GM19023 (cell line): Measurements from ENCODE around the gene TYMP.
A peak's percentile ranks its signal among the peaks of the same experiment; 100 is the strongest.
"Not testable (repeated sequence)": the region's sequence is repeated elsewhere in the genome, so short reads cannot be mapped to it uniquely, and the experiment has no call there.

ENCODE experiments used
- ATAC-seq: cut with Tn5 transposase; IDR thresholded peaks from one replicate; pipeline ENCODE4 v1.9.1; 2021; ENCODE audit warnings: mild to moderate bottlenecking, moderate library complexity; ENCODE audit not compliant: unreplicated experiment

The TYMP gene

DNA sequence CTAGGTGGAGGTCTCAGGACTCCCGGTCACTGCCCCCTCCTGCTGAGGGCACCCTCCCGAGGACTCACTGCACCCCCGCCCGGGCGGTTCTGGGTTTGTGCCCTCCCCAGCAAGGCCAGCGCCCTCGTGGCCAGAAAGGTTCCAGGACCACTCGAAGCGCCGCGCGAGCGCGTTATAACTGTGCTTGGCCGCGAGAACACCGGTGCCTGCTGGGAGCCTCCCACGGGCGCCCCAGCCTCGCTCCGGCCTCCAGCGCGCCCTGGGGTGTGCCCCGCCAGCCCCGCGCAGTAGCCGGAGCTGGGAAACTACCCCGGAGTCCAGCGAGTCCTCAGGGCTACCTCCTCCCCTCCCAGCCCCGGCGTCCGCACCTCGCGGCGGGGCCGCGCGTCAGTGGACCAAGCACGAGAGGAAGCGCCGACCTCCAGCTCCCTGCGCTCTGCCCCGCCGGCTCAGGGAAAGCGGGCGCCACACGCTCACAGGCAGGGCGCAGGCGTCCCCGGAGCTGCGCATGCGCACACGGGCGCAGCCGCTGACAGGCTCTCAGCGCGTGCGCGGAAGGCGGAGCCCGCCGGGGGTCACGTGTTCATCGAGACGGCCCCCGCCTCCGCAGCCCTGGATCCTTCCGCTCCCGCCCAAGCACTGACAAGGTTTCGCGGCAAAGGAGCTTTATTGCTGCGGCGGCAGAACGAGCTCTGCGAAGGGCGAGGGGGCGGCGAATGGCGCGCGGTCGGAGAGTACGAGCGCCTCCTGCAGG lies 4.5 kb downstream of the TYMP start, which contains the start of gene SCO2:
Gene SCO2, minus strand, starts transcription at position 495 of the 754 bp plus-strand sequence. CDS start 1,187 bp downstream, outside the sequence.
- ATAC-seq, result peak; percentile 36

DNA sequence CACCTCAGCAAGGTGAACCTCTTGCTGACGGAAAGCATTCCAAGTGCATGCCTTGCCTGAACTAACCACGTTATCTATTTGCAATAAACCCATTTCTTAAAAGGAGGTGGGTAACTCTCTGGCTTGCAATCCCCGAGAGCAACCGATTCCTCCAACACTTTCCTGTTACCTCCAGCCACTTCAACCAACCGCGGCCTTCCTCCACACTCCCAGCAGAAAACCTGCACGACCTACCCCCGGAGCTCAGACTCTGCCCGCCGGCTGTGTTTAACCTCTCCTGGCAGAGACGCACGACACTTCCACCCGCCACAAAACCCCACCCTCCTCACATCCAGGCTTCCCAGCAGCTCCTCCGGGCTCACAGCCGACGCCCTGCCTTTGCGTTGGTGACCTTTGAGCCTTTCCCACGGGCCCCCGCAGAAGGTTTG lies 5.1 kb downstream of the TYMP start:
- no peak for ATAC-seq

DNA sequence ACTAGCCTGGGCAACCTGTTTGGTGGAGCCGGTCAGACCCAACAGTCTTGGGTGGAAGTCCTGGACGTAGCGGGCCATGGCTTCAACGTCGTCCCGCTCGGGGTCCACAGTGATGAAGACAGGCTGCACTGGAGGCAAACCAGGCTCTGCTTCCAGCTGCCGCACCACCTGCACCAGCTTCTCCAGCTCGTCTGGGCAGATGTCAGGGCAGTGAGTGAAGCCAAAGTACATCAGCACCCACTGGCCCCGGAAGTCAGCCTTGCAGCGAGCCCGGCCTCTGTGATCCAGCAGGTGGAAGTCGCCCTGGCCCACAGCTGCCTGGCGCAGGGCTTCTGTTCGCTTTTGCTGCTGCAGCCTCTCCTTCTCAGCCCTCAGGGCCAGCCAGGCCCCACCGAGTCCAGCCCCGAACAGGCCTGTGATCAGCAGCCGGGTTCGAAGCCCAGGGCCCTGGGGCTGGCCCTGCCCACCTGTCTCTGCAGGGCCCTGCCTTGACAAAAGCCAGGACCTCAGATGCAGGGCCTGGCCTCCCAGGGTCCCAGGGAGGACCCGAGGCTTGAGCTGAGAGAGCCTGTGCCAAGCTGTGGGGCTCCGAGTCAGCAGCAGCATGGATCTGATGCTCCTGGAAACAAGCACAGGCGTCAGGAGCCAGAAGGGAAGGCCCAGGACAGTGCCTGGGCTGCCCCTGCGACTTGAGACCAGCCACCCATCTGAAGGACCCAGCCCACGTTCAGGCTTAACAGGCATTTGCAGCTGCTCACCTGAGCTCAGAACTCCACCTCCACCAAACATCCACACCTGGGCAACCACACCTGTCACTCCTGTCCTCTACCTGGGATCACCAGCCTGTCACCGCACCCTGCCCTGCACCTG lies 5.8 kb downstream of the TYMP start:
- no peak for ATAC-seq

DNA sequence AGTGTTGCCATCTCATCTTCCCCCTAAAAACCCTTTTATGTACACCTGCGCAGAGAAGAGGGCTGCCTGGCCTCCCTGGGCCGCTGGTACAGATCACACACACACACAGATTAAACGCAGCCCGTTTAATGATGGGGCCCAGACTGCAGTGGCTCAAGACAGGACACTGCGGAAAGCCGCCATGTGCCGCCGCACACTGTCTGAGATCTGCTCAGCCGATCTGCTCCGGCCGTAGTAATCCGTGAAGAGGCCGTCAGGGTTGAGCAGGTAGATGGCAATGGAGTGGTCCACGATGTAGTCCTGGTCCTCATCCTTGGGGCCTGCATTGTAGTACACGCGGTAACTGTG lies 6.4 kb downstream of the TYMP start:
- no peak for ATAC-seq

DNA sequence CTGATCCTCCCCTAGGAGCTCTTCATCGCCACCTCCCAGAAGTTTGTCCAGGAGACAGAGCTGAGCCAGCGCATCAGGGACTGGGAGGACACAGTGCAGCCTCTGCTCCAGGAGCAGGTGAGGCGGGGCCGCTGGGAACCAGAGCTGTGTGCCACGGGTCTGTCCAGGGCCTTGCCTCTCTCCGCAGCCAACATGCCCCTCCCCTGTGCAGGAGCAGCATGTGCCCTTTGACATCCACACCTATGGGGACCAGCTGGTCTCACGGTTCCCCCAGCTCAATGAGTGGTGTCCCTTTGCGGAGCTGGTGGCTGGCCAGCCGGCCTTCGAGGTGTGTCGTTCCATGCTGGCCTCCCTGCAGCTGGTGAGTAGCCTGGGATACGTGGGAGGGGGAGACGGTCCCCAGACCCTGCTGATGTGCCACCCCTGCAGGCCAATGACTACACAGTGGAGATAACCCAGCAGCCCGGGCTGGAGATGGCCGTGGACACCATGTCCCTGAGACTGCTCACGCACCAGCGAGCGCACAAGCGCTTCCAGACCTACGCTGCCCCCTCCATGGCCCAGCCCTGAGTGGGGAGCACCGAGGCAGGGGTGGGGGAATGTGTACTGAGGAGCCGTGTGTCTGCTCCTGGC lies 6.9 kb downstream of the TYMP start:
- ATAC-seq, result no peak

DNA sequence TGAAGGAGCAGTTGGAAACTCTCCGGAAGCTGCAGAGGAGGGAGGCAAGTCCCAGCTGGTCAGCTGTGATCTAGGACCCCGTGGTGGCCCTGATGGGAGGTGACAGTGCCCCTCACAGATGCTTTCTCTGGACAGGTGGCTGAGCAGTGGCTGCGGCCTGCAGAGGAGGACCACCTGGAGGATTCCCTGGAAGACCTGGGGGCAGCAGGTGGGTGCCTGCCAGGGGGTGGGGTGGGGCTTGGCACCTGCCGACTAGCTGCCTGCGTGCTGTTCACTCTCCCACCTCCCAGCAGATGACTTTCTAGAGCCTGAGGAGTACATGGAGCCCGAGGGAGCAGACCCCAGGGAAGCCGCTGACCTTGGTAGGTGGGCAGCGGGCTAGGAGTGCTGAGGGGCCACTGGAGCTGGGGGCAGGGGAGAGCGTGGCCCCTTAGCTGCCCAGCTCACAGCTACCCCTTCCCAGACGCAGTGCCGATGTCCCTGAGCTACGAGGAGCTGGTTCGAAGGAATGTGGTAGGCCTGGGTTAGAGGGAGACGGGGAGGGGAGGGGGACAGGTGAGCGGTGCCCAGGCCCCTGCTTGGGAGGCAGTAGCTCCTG lies 7.5 kb downstream of the TYMP start:
- ATAC-seq, result no peak

DNA sequence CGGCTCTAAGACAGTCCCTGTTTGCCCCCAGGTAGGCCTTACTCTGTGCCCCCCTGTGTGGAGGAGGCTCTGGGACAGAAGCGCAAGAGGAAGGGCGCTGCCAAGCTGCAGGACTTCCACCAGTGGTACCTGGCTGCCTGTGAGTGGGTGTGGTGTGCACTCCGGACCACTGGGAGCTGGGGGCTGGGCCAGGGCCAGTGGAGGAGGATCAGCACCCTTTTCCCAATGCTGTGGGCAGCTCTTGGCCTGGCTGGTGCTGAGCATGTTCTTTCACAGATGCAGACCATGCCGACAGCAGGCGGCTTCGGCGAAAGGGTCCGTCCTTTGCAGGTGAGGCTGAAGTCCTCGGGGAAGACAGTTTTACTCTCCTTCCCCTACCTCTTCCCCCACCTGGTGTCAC lies 8.1 kb downstream of the TYMP start:
- no peak for ATAC-seq

DNA sequence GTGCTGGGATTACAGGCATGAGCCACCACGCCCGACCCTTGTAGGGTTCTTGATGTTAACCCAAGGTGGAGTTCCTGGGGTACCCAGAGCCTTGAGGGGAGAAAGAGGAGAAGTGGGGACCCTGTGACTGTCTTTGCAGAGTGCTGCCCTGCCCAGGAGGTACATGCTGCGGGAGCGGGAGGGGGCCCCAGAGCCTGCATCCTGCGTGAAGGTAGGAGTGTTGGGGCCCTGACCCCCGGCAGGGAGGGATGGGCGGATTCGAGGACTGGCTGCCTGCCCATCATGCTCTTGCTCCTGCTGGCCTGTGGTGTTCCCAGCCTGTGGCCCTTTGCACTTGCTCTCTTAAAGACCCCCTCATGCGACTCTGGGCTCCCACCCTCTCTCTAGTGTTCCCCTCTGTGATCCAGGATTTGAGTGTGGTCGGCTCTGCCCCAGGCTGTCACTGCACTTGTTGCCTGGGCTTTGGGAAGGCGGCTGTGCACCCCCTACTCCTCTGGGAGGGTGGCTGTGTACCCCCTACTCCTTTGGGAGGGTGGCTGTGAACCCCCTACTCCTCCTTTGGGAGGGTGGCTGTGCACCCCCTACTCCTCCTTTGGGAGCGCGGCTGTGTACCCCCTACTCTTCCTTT lies 8.9 kb downstream of the TYMP start:
- no peak for ATAC-seq

DNA sequence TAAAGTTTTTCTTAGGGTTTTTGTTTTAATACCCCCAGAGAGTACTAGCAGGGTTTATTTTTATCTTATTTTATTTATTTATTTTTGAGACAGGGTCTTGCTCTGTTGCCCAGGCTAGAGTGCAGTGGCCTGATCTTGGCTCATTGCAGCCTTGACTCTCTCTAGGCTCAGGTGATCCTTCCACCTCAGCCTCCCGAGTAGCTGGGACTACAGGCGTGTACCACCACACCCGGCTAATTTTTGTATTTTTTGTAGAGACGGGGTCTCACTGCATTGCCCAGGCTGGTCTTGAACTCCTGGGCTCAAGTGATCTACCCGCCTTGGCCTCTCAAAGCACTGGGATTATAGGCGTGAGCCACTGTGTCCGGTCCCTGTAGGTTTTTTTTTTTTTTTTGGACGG lies 9.6 kb downstream of the TYMP start:
- not testable (repeated sequence) for ATAC-seq

DNA sequence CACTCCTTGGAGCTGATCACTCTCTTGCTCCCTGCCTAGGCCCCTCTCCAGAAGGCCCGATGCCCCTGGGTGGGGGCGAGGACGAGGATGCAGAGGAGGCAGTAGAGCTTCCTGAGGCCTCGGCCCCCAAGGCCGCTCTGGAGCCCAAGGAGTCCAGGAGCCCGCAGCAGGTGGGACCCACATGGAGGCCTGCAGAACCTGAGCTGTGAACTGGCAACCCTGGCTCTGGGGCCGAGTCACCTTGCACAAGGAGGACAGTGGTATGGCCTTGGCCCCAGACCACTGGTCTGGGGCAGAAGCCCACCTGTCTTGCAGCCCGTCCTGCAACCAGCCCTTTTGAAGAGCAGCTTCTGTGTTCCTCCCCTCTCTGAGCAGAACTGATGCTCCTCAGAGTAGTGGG lies 10.7 kb downstream of the TYMP start:
- ATAC-seq, result no peak

DNA sequence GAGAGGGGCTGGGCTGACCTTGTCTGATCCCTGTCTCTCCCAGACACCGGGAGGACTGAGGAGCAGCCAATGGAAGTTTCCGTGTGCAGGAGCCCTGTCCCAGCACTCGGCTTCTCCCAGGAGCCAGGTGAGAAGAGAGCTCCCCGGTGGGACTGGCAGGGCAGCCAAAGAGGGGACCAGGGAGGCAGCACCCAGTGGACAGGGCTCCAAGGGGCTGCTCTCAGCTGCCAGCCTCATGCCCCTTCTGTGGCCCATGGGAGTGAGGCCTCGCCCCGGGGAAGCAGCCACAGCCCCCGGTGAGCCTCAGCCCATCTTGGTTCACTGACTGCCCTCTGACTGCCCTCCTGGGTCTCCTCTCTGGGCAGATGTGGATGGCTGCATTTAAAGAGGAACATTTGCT lies 11.2 kb downstream of the TYMP start:
- ATAC-seq, result no peak

DNA sequence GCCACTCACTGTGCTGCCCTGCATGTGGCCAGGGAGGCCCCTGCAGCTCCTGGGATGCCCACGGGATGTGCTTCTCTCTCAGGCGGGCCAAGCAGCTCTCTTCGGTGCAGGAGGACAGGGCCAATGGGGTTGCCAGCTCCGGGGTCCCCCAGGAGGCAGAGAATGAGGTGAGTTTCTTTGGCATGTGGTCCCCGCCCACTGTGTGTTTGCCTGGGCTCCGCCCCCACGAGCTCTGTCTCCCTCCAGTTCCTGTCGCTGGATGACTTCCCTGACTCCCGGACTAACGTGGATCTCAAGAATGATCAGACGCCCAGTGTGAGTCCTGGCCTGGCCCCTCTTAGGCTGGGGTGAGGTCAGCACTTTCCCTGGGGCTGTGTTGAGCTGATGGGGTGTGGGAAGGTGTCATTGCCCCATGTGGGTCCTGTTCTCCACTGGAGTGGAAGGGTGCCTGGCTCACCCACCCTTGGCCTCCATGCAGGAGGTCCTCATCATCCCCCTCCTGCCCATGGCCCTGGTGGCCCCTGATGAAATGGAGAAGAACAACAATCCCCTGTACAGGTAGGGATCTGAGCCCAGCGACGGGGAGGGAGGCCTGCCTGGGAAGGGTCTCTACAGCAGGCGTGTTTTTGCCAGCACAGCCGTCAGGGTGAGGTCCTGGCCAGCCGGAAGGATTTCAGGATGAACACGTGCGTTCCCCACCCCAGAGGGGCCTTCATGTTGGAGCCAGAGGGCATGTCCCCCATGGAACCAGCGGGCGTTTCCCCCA lies 12.1 kb downstream of the TYMP start:
- no peak for ATAC-seq

DNA sequence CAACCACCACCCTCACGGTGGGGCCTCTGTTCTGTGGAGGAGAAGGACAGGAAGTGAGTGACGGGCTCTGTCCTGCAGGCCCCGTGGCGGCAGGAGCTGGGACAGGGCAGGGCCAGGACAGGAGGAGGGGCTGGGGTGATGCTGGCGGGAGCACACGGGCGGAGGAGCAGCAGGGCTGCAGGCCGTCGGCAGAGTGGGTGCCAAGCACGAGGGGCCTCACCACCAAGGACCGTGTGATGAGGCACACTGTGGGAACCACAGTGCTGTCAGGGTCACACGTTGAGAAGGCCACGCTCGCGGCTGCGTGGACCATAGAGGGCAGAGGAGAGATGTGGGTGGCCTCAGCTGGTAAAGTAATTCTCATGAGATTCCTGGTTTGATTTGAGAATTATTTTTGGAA lies 12.9 kb downstream of the TYMP start:
- ATAC-seq, result no peak

DNA sequence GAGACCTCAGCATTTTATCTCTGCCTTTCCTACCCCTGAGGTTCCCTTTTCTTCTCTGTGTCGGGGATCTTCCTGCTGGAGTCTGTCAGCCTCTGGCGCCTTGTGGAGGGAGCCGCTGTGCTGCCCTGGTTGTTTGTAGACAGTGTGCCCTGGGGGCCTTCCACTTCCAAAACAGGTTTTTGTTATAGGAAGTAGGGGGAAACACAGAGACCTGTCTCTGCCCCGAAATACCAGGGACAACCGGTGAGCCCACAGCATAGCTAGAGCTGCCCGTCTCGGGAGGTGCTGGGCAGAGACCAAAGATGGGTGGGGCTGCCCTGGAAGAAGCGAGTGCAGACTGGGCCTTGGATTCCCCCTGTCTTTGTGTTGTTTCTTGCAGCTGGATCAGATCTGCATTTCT lies 13.7 kb downstream of the TYMP start:
- no peak for ATAC-seq

DNA sequence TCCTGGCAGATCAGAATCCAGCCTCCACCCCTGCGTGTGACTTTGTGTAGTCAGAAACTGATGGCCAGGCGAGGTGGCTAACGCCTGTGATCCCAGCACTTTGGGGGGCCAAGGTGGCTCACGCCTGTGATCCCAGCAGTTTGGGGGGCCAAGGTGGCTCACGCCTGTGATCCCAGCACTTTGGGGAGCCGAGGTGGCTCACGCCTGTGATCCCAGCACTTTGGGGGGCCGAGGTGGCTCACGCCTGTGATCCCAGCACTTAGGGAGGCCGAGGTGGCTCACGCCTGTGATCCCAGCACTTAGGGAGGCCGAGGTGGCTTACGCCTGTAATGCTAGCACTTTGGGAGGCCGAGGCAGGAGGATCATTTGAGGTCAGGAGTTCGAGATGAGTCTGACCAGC lies 16.6 kb downstream of the TYMP start:
- ATAC-seq, result no peak

DNA sequence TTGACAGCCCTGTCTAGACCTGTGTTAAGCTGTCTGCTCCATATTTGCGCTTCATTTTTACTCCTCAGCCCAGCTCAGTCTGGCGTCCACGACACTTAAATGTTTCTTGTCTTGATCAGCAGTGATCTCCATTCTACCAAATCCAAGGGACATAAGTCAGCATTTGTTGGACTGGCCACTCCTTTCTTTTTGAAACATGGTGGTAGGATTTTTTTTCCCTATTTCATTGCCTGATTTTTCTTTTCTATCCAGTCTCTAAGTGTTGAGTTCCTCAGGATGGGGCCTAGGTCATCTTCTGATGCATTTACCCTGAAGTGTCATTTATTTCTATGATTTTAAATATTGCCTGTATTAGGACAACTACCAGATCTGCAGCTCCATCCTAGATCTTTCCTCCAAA lies 20.9 kb downstream of the TYMP start:
- ATAC-seq, result no peak

DNA sequence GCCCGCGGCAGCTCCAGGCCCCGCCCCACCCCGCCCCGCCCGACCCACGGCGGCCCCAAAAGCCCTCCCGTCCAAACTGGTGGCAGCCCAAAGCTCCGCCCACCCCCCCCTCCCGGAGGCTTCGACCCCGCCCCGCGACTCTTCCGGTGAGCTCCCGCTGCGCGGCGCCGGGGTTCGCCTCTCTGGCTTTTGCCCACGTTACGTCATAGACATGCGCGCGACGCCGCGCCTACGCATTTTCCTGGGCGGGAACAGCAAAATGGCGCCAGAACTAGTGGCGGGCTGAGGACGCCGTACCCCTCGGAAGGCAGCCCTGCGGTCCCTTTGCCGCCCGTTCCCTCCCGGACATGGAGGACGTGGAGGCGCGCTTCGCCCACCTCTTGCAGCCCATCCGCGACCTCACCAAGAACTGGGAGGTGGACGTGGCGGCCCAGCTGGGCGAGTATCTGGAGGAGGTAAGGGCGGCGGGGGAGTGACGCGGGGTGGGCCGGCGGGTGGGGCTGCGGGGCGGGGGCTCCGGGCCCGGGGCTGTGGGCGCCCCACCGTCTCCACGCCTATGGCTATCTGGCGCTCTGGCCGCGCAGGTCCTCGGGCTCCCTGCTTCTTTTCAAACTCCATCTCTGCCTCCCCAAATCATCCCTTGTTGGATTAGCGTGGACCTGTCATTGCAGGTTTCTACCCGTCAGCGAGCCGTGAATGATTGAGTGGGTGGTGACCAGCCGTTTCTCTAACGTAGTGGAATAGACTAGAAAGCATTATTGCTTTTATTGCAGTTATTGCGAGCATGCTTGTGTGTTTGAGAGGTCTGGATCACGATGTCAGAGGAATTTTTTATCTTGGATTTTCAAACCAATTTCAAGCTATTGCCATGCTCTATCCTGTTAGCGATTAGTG lies 21.6 kb downstream of the TYMP start, which contains the start of gene NCAPH2:
Gene NCAPH2, plus strand, starts transcription at position 234 of the 894 bp plus-strand sequence. Its CDS starts 114 bp downstream, at position 348.
- ATAC-seq, result peak; percentile 62

DNA sequence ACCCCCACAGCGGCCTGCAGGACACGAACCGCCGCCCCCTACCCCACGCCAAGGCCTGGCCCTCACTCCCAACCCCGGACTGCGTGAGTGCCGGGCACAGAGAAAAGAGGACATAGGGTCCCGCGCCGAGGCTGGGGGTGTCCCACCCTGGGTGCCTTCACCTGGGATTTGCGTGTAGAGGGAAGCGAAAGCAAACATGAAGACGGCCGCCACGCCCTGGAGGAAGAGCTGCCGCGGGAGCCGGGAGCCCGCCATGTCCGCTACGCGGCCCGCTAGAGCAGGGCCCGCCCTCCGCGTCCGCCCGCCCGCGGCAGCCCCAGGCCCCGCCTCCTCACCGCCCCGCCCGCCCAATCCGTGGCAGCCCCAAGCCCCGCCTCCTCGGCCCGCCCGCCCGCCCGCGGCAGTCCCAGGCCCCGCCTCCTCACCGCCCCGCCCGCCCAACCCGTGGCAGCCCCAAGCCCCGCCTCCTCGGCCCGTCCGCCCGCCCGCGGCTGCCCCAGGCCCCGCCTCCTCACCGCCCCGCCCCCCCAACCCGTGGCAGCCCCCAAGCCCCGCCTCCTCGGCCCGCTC lies 22.3 kb downstream of the TYMP start, which contains the start of gene LMF2:
Gene LMF2, minus strand, starts transcription at position 282 of the 570 bp plus-strand sequence. Its CDS starts 27 bp downstream, at position 255.
- ATAC-seq, result peak; percentile 59
